ENCODE results near the gene ABL1.

ABL1 gene

DNA sequence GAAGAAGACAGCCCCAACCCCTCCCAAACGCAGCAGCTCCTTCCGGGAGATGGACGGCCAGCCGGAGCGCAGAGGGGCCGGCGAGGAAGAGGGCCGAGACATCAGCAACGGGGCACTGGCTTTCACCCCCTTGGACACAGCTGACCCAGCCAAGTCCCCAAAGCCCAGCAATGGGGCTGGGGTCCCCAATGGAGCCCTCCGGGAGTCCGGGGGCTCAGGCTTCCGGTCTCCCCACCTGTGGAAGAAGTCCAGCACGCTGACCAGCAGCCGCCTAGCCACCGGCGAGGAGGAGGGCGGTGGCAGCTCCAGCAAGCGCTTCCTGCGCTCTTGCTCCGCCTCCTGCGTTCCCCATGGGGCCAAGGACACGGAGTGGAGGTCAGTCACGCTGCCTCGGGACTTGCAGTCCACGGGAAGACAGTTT, 49.1 kb downstream of the ABL1 start:
- ChIA-PET CTCF (no interaction called here), POLR2A (no interaction called here)
- no peak for DNase-seq (ENCODE audit: extremely low spot score)
- TF ChIP-seq L3MBTL2 (conservative IDR thresholded peaks at IDR 0.05) (no peak), FOXM1 (IDR thresholded peaks at IDR 0.05; ENCODE audit: borderline replicate concordance) (no peak), FOXA1 (IDR thresholded peaks at IDR 0.05) (no peak), SP1 (IDR thresholded peaks at IDR 0.05) (no peak), NFRKB (IDR thresholded peaks at IDR 0.05) (no peak), ELF4 (IDR thresholded peaks at IDR 0.05) (no peak), SUZ12 (IDR thresholded peaks at IDR 0.05) (no peak), ZNF384 (IDR thresholded peaks at IDR 0.05) (no peak), CTBP1 (IDR thresholded peaks at IDR 0.05; ENCODE audit: borderline replicate concordance) (no peak), TARDBP (IDR thresholded peaks at IDR 0.05) (no peak), LEF1 (IDR thresholded peaks at IDR 0.05; ENCODE audit: borderline replicate concordance) (no peak), FOXK2 (IDR thresholded peaks at IDR 0.05) (no peak), ARNT (IDR thresholded peaks at IDR 0.05) (no peak)
- TF ChIP-seq, protein P1, sequence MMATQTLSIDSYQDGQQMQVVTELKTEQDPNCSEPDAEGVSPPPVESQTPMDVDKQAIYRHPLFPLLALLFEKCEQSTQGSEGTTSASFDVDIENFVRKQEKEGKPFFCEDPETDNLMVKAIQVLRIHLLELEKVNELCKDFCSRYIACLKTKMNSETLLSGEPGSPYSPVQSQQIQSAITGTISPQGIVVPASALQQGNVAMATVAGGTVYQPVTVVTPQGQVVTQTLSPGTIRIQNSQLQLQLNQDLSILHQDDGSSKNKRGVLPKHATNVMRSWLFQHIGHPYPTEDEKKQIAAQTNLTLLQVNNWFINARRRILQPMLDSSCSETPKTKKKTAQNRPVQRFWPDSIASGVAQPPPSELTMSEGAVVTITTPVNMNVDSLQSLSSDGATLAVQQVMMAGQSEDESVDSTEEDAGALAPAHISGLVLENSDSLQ (IDR thresholded peaks at IDR 0.05), result no peak

DNA sequence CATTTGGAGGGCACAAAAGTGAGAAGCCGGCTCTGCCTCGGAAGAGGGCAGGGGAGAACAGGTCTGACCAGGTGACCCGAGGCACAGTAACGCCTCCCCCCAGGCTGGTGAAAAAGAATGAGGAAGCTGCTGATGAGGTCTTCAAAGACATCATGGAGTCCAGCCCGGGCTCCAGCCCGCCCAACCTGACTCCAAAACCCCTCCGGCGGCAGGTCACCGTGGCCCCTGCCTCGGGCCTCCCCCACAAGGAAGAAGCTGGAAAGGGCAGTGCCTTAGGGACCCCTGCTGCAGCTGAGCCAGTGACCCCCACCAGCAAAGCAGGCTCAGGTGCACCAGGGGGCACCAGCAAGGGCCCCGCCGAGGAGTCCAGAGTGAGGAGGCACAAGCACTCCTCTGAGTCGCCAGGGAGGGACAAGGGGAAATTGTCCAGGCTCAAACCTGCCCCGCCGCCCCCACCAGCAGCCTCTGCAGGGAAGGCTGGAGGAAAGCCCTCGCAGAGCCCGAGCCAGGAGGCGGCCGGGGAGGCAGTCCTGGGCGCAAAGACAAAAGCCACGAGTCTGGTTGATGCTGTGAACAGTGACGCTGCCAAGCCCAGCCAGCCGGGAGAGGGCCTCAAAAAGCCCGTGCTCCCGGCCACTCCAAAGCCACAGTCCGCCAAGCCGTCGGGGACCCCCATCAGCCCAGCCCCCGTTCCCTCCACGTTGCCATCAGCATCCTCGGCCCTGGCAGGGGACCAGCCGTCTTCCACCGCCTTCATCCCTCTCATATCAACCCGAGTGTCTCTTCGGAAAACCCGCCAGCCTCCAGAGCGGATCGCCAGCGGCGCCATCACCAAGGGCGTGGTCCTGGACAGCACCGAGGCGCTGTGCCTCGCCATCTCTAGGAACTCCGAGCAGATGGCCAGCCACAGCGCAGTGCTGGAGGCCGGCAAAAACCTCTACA, 49.8 kb downstream of the ABL1 start:
- ChIA-PET CTCF (no interaction called here), POLR2A (no interaction called here)
- no peak for DNase-seq (ENCODE audit: extremely low spot score)
- no peak for TF ChIP-seq ZNF384 (IDR thresholded peaks at IDR 0.05)
- no peak for TF ChIP-seq LEF1 (IDR thresholded peaks at IDR 0.05; ENCODE audit: borderline replicate concordance)
- TF ChIP-seq FOXK2 (IDR thresholded peaks at IDR 0.05), result no peak
- TF ChIP-seq, protein P1 (IDR thresholded peaks at IDR 0.05), result no peak
- no peak for TF ChIP-seq ELF4 (IDR thresholded peaks at IDR 0.05)
- no peak for TF ChIP-seq L3MBTL2 (conservative IDR thresholded peaks at IDR 0.05)
- no peak for TF ChIP-seq BHLHE40 (IDR thresholded peaks at IDR 0.05; ENCODE audit: borderline replicate concordance)

DNA sequence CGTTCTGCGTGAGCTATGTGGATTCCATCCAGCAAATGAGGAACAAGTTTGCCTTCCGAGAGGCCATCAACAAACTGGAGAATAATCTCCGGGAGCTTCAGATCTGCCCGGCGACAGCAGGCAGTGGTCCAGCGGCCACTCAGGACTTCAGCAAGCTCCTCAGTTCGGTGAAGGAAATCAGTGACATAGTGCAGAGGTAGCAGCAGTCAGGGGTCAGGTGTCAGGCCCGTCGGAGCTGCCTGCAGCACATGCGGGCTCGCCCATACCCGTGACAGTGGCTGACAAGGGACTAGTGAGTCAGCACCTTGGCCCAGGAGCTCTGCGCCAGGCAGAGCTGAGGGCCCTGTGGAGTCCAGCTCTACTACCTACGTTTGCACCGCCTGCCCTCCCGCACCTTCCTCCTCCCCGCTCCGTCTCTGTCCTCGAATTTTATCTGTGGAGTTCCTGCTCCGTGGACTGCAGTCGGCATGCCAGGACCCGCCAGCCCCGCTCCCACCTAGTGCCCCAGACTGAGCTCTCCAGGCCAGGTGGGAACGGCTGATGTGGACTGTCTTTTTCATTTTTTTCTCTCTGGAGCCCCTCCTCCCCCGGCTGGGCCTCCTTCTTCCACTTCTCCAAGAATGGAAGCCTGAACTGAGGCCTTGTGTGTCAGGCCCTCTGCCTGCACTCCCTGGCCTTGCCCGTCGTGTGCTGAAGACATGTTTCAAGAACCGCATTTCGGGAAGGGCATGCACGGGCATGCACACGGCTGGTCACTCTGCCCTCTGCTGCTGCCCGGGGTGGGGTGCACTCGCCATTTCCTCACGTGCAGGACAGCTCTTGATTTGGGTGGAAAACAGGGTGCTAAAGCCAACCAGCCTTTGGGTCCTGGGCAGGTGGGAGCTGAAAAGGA, 50.7 kb downstream of the ABL1 start:
- CTCF ChIA-PET, result no interaction called here
- DNase-seq (ENCODE audit: extremely low spot score), result no peak
- POLR2A ChIA-PET, result no interaction called here
- TF ChIP-seq BHLHE40 (IDR thresholded peaks at IDR 0.05; ENCODE audit: borderline replicate concordance) (no peak), FOXA1 (IDR thresholded peaks at IDR 0.05) (no peak), FOXK2 (IDR thresholded peaks at IDR 0.05) (no peak), FOXM1 (IDR thresholded peaks at IDR 0.05; ENCODE audit: borderline replicate concordance) (no peak), HDGF (IDR thresholded peaks at IDR 0.05; ENCODE audit: borderline replicate concordance) (no peak), LEF1 (IDR thresholded peaks at IDR 0.05; ENCODE audit: borderline replicate concordance) (no peak), NFRKB (IDR thresholded peaks at IDR 0.05) (no peak), SP1 (IDR thresholded peaks at IDR 0.05) (no peak), ZNF384 (IDR thresholded peaks at IDR 0.05) (no peak), CTBP1 (IDR thresholded peaks at IDR 0.05; ENCODE audit: borderline replicate concordance) (no peak), L3MBTL2 (conservative IDR thresholded peaks at IDR 0.05) (no peak)
- TF ChIP-seq, protein P1 (IDR thresholded peaks at IDR 0.05), result no peak

DNA sequence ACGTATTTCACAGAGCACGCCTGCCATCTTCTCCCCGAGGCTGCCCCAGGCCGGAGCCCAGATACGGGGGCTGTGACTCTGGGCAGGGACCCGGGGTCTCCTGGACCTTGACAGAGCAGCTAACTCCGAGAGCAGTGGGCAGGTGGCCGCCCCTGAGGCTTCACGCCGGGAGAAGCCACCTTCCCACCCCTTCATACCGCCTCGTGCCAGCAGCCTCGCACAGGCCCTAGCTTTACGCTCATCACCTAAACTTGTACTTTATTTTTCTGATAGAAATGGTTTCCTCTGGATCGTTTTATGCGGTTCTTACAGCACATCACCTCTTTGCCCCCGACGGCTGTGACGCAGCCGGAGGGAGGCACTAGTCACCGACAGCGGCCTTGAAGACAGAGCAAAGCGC, 51.9 kb downstream of the ABL1 start:
- TF ChIP-seq BHLHE40 (IDR thresholded peaks at IDR 0.05; ENCODE audit: borderline replicate concordance) (no peak), ARNT (IDR thresholded peaks at IDR 0.05) (no peak), SUZ12 (IDR thresholded peaks at IDR 0.05) (no peak), CTBP1 (IDR thresholded peaks at IDR 0.05; ENCODE audit: borderline replicate concordance) (no peak), TARDBP (IDR thresholded peaks at IDR 0.05) (no peak), FOXK2 (IDR thresholded peaks at IDR 0.05) (no peak), NFRKB (IDR thresholded peaks at IDR 0.05) (no peak)
- TF ChIP-seq, protein P1 (IDR thresholded peaks at IDR 0.05), result no peak
- ChIA-PET POLR2A (no interaction called here), CTCF (no interaction called here)
- DNase-seq (ENCODE audit: extremely low spot score), result no peak

DNA sequence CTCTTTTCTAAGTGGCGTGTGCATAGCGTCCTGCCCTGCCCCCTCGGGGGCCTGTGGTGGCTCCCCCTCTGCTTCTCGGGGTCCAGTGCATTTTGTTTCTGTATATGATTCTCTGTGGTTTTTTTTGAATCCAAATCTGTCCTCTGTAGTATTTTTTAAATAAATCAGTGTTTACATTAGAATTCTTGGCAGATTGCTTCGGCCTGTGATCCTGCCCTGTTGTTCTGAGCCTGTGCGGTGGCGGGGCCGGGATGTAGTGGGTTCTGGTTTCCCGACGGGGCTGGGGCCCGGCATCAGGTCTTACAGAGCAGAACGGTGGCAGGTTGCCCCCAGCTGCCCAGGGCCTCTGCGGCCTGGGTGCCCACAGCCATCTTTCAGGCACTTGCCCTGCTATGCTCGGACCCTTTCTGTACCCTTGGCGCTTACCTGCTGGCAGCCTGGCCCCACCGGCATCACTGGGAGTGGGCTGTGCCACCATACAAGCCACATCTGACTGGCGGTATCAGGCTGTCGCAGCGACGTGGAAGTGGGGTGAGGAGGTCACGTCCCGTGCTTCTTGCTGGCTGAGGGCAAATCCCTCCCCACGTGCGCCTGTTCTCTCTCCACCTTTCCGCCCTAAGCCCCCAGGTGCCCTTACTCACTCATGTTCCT, 52.6 kb downstream of the ABL1 start:
- ChIA-PET CTCF (no interaction called here), POLR2A (no interaction called here)

More for the DNA sequence above, 52.6 kb downstream of the ABL1 start:
- DNase-seq (ENCODE audit: extremely low spot score), result no peak
- TF ChIP-seq HDGF (IDR thresholded peaks at IDR 0.05; ENCODE audit: borderline replicate concordance) (no peak), TARDBP (IDR thresholded peaks at IDR 0.05) (no peak), ZNF384 (IDR thresholded peaks at IDR 0.05) (no peak), SUZ12 (IDR thresholded peaks at IDR 0.05) (no peak), SP1 (IDR thresholded peaks at IDR 0.05) (no peak), ELF4 (IDR thresholded peaks at IDR 0.05) (no peak), ARNT (IDR thresholded peaks at IDR 0.05) (no peak), NFRKB (IDR thresholded peaks at IDR 0.05) (no peak), L3MBTL2 (conservative IDR thresholded peaks at IDR 0.05) (no peak), FOXM1 (IDR thresholded peaks at IDR 0.05; ENCODE audit: borderline replicate concordance) (no peak), BHLHE40 (IDR thresholded peaks at IDR 0.05; ENCODE audit: borderline replicate concordance) (no peak), FOXK2 (IDR thresholded peaks at IDR 0.05) (no peak), CTBP1 (IDR thresholded peaks at IDR 0.05; ENCODE audit: borderline replicate concordance) (no peak), FOXA1 (IDR thresholded peaks at IDR 0.05) (no peak), LEF1 (IDR thresholded peaks at IDR 0.05; ENCODE audit: borderline replicate concordance) (no peak)
- TF ChIP-seq, protein P1 (IDR thresholded peaks at IDR 0.05), result no peak
